HEK293 (cell line): ENCODE results near the gene SH3RF3.
A peak's percentile ranks its signal among the peaks of the same experiment; 100 is the strongest.

ENCODE experiments used
- CTCF ChIA-PET: fragments of 350-600 bp; formaldehyde crosslinking; extraction: SDS; loops from one replicate; lab custom pipeline; 2021; ENCODE audit warnings: antibody characterized with exemption; lab: Yijun Ruan, JAX
- POLR2A ChIA-PET: fragments of 300-600 bp; formaldehyde crosslinking; extraction: SDS; loops from one replicate; lab custom pipeline; 2020; ENCODE audit warnings: antibody characterized with exemption, inconsistent platforms; lab: Yijun Ruan, JAX
- H3K27ac ChIP-seq: fragments of 200-500 bp; sonication (Bioruptor generic); 2 replicates; pipeline ENCODE4 v1.5.1; 2014; ENCODE audit warnings: low read depth, low read length, control low read depth, inconsistent platforms; ENCODE audit errors: extremely low read depth
- H3K36me3 ChIP-seq, 2 experiments: fragments of 200-500 bp in 1 of 2; sonication (Bioruptor generic) in 1 of 2; 1 replicate in 1 of 2; 2 replicates in 1 of 2; pipeline ENCODE4 v1.5.1; 2014 to 2017; ENCODE audit warnings: inconsistent platforms in 2 of 2, low read length in 2 of 2; ENCODE audit not compliant: control insufficient read depth in 2 of 2, insufficient read depth in 1 of 2
- H3K4me1 ChIP-seq: fragments of 200-500 bp; sonication (Bioruptor generic); 2 replicates; pipeline ENCODE4 v1.5.1; 2014; ENCODE audit warnings: mild to moderate bottlenecking, low read length, inconsistent platforms; ENCODE audit not compliant: control insufficient read depth, insufficient read depth
- H3K4me3 ChIP-seq: 2 replicates; pipeline ENCODE4 v1.5.1; 2011; ENCODE audit warnings: low read depth, mild to moderate bottlenecking, control low read depth, low read length, moderate library complexity
- H3K9me3 ChIP-seq: fragments of 200-500 bp; sonication (Bioruptor generic); 2 replicates; pipeline ENCODE4 v1.5.1; 2014; ENCODE audit warnings: low read depth, low read length, inconsistent platforms; ENCODE audit not compliant: control insufficient read depth, insufficient read depth
- HOXD13 ChIP-seq: sonication (generic); formaldehyde crosslinking; IDR thresholded peaks from 2 replicates; pipeline ENCODE4 v1.8.0; 2022; ENCODE audit warnings: missing genetic modification reagents, borderline replicate concordance
- YY2 ChIP-seq: fragments of 450-650 bp; formaldehyde crosslinking; IDR thresholded peaks from 2 replicates; pipeline ENCODE4 v1.5.1; 2016; ENCODE audit warnings: missing biosample characterization, missing genetic modification characterization
- ZEB2 ChIP-seq: fragments of 450-650 bp; formaldehyde crosslinking; IDR thresholded peaks from 2 replicates; pipeline ENCODE4 v1.5.1; 2016; ENCODE audit warnings: missing biosample characterization, missing genetic modification characterization
- ZNF16 ChIP-seq: fragments of 450-650 bp; formaldehyde crosslinking; IDR thresholded peaks from 2 replicates; pipeline ENCODE4 v1.5.1; 2016; ENCODE audit warnings: low read depth, missing biosample characterization, missing genetic modification characterization
- ZNF2 ChIP-seq: fragments of 450-650 bp; formaldehyde crosslinking; IDR thresholded peaks from 2 replicates; pipeline ENCODE4 v1.5.1; 2016; ENCODE audit warnings: missing biosample characterization, missing genetic modification characterization
- ZNF223 ChIP-seq: fragments of 450-650 bp; formaldehyde crosslinking; IDR thresholded peaks from 2 replicates; pipeline ENCODE4 v1.5.1; 2016; ENCODE audit warnings: missing biosample characterization, missing genetic modification characterization
- ZNF426 ChIP-seq: fragments of 450-650 bp; formaldehyde crosslinking; IDR thresholded peaks from 2 replicates; pipeline ENCODE4 v1.5.1; 2017; ENCODE audit warnings: missing biosample characterization, missing genetic modification characterization, mild to moderate bottlenecking, inconsistent platforms, moderate library complexity
- ZNF624 ChIP-seq: fragments of 450-650 bp; formaldehyde crosslinking; IDR thresholded peaks from 2 replicates; pipeline ENCODE4 v1.5.1; 2017; ENCODE audit warnings: missing biosample characterization, missing genetic modification characterization
- ZXDB ChIP-seq: fragments of 450-650 bp; formaldehyde crosslinking; IDR thresholded peaks from 2 replicates; pipeline ENCODE4 v1.5.1; 2016; ENCODE audit warnings: missing biosample characterization, missing genetic modification characterization
- TF ChIP-seq, protein P1 (sequence below): fragments of 450-650 bp; formaldehyde crosslinking; IDR thresholded peaks from 2 replicates; pipeline ENCODE4 v1.5.1; 2016; ENCODE audit warnings: missing biosample characterization, missing genetic modification characterization, low read depth
- TF ChIP-seq, protein P2 (sequence below): fragments of 450-650 bp; formaldehyde crosslinking; IDR thresholded peaks from 2 replicates; pipeline ENCODE4 v1.5.1; 2016; ENCODE audit warnings: missing biosample characterization, missing genetic modification characterization
- TF ChIP-seq, protein P3 (sequence below): fragments of 450-650 bp; formaldehyde crosslinking; IDR thresholded peaks from 2 replicates; pipeline ENCODE4 v1.5.1; 2016; ENCODE audit warnings: missing biosample characterization, missing genetic modification characterization, low read depth

The SH3RF3 gene

DNA sequence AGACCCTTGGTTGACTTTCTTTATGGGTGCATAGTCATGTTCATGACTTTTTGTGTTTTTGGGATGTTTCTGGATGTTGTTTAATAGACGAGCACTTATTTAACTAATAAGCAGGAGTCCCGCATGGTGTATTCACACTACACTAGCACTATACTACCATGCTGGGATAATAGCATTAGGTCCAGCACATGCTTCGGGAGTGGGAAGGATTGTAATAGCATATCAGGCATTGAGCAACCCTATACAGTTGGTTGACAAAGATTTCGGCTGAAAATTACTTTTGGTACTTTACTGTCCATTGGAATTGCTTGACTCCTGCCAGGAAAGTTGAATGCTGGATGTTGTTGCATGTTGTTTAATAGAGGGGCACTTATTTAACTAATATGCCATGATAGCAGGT is 2.8 kb downstream of the SH3RF3 start:
- TF ChIP-seq, protein P1, sequence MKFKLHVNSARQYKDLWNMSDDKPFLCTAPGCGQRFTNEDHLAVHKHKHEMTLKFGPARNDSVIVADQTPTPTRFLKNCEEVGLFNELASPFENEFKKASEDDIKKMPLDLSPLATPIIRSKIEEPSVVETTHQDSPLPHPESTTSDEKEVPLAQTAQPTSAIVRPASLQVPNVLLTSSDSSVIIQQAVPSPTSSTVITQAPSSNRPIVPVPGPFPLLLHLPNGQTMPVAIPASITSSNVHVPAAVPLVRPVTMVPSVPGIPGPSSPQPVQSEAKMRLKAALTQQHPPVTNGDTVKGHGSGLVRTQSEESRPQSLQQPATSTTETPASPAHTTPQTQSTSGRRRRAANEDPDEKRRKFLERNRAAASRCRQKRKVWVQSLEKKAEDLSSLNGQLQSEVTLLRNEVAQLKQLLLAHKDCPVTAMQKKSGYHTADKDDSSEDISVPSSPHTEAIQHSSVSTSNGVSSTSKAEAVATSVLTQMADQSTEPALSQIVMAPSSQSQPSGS (tag by site-specific recombination) = no peak
- TF ChIP-seq ZNF2 (no peak), ZNF624 (no peak), ZXDB (tag by site-specific recombination) (no peak), ZEB2 (tag by site-specific recombination) (no peak), ZNF16 (tag by site-specific recombination) (no peak), HOXD13 (no peak)
- TF ChIP-seq, protein P2, sequence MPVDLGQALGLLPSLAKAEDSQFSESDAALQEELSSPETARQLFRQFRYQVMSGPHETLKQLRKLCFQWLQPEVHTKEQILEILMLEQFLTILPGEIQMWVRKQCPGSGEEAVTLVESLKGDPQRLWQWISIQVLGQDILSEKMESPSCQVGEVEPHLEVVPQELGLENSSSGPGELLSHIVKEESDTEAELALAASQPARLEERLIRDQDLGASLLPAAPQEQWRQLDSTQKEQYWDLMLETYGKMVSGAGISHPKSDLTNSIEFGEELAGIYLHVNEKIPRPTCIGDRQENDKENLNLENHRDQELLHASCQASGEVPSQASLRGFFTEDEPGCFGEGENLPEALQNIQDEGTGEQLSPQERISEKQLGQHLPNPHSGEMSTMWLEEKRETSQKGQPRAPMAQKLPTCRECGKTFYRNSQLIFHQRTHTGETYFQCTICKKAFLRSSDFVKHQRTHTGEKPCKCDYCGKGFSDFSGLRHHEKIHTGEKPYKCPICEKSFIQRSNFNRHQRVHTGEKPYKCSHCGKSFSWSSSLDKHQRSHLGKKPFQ = 0 out of 2 replicates have a peak, but pooled peaks have one; percentile 16
- ChIA-PET POLR2A (no interaction called here), CTCF (interaction anchor here (1.1 to 3.4 kb wide), 3 partner anchors 202 to 378 kb away, joined by 3 to 10 read pairs (median 3); no protein-coding TSS in a partner anchor)
- no peaks in the 10 kb centered on the region for H3K9me3 ChIP-seq
- peaks cover 34% of the 10 kb centered on the region for H3K4me1 ChIP-seq
- no peaks in the 10 kb centered on the region for H3K36me3 ChIP-seq
- H3K4me3 ChIP-seq = no peak overlapping the region
- H3K27ac ChIP-seq = no peak overlapping the region

DNA sequence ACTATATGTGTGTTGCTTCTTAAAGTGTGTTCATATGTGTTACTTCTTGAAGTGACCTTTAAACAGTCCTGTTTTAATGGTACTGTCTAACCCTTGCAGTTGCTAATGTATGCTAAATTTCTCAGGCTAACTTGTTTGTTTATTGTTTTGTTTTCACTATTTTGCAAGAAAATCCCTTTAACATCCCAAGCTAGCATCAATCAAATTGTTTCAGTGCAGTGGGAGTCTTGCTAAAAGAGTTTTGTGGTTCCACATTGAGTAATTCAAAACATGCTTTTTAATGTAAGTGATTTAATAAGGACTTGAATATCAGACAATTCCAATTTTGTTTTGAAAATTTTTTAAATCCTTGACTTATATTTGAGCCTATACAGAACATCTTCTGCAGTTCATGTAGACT is 3.6 kb downstream of the SH3RF3 start:
- POLR2A ChIA-PET = no interaction called here

DNA sequence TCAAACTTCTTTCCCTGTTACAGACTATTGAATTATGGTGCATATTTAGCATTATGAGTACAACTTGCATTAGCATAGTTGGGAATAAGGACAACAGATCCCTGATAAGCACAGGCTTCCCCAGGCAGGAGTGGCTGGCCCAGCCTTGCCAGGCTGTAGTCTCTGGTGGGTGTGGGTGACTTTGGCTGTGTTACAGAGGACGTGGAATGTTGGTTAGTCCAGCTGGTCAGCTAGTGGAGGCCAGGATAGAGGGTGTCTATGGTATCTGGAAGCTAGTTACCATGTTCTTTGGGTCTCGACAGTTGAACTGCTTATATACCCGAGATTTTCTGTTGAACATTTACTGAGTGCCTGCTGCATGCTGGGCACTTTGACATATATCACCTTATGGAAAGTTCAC is 4.7 kb downstream of the SH3RF3 start:
- no peak for TF ChIP-seq ZNF16 (tag by site-specific recombination)
- TF ChIP-seq ZNF426 (tag by site-specific recombination) = no peak
- TF ChIP-seq YY2 (tag by site-specific recombination) = no peak
- TF ChIP-seq, protein P3, sequence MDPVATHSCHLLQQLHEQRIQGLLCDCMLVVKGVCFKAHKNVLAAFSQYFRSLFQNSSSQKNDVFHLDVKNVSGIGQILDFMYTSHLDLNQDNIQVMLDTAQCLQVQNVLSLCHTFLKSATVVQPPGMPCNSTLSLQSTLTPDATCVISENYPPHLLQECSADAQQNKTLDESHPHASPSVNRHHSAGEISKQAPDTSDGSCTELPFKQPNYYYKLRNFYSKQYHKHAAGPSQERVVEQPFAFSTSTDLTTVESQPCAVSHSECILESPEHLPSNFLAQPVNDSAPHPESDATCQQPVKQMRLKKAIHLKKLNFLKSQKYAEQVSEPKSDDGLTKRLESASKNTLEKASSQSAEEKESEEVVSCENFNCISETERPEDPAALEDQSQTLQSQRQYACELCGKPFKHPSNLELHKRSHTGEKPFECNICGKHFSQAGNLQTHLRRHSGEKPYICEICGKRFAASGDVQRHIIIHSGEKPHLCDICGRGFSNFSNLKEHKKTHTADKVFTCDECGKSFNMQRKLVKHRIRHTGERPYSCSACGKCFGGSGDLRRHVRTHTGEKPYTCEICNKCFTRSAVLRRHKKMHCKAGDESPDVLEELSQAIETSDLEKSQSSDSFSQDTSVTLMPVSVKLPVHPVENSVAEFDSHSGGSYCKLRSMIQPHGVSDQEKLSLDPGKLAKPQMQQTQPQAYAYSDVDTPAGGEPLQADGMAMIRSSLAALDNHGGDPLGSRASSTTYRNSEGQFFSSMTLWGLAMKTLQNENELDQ (tag by site-specific recombination) = no peak
- Histone ChIP-seq H3K4me1 (peaks cover 35% of the 10 kb centered on the region), H3K36me3 (no peaks in the 10 kb centered on the region), H3K9me3 (no peaks in the 10 kb centered on the region), H3K27ac (no peak overlapping the region), H3K4me3 (no peak overlapping the region)
- ChIA-PET POLR2A (no interaction called here), CTCF (interaction anchor here (0.7 to 1.5 kb wide), 4 partner anchors 15 to 377 kb away, joined by 3 to 5 read pairs (median 3); no protein-coding TSS in a partner anchor)

More for the DNA sequence above, 3.6 kb downstream of the SH3RF3 start:
- Histone ChIP-seq H3K4me1 (peaks cover 38% of the 10 kb centered on the region), H3K9me3 (no peaks in the 10 kb centered on the region), H3K4me3 (no peak overlapping the region), H3K27ac (no peak overlapping the region), H3K36me3 (no peaks in the 10 kb centered on the region)
- TF ChIP-seq ZNF223 = no peak
- CTCF ChIA-PET = interaction anchor here (0.7 to 3.4 kb wide), 5 partner anchors 115 to 382 kb away, joined by 3 to 10 read pairs (median 3); no protein-coding TSS in a partner anchor
